GM23338 (cell line): Measurements from ENCODE around the gene FILIP1L. TPM values are rescaled to one million over a fixed set of nuclear protein-coding genes. Genes with fewer than 3 reads are reported as not detected.

Source experiments
- ATAC-seq: fragments of 200-7000 bp; cut with Tn5 transposase; 3 replicates; pipeline ENCODE4 v1.9.1; 2020
- DNase-seq: peaks from one replicate; pipeline ENCODE4 v3.0.0-alpha.2; 2015; ENCODE audit warnings: low spot score
- H2AFZ ChIP-seq: fragments of 200-600 bp; sonication (generic); 2 replicates; pipeline ENCODE4 v1.8.0; 2016; ENCODE audit warnings: antibody characterized with exemption, mild to moderate bottlenecking, moderate library complexity
- H3F3A ChIP-seq: fragments of 200-600 bp; sonication (generic); replicated peaks from 2 replicates; pipeline ENCODE4 v1.8.0; 2017; ENCODE audit warnings: antibody characterized with exemption, mixed run types, low read depth
- H3K27ac ChIP-seq: fragments of 200-600 bp; sonication (generic); 2 replicates; pipeline ENCODE4 v1.6.1; 2016; ENCODE audit warnings: low read depth
- H3K27me3 ChIP-seq: fragments of 200-600 bp; sonication (generic); 2 replicates; pipeline ENCODE4 v1.8.0; 2016; ENCODE audit warnings: mild to moderate bottlenecking, mixed run types, moderate library complexity; ENCODE audit not compliant: insufficient read depth
- H3K36me3 ChIP-seq: fragments of 200-600 bp; sonication (generic); 2 replicates; pipeline ENCODE4 v1.8.0; 2016; ENCODE audit warnings: mild to moderate bottlenecking; ENCODE audit not compliant: insufficient read depth
- H3K4me1 ChIP-seq: fragments of 200-600 bp; sonication (generic); 2 replicates; pipeline ENCODE4 v1.8.0; 2016; ENCODE audit warnings: mild to moderate bottlenecking, moderate library complexity; ENCODE audit not compliant: insufficient read depth
- H3K4me2 ChIP-seq: fragments of 200-600 bp; sonication (generic); 2 replicates; pipeline ENCODE4 v1.7.1; 2017; ENCODE audit warnings: mixed run types
- H3K4me3 ChIP-seq: fragments of 200-600 bp; sonication (generic); 2 replicates; pipeline ENCODE4 v1.6.1; 2016; ENCODE audit warnings: mixed run types
- H3K79me2 ChIP-seq: fragments of 200-600 bp; sonication (generic); replicated peaks from 2 replicates; pipeline ENCODE4 v1.8.0; 2017; ENCODE audit warnings: mild to moderate bottlenecking; ENCODE audit not compliant: insufficient read depth
- H3K9me2 ChIP-seq: fragments of 200-600 bp; sonication (generic); 2 replicates; pipeline ENCODE4 v1.8.0; 2017; ENCODE audit not compliant: insufficient read depth
- H4K20me1 ChIP-seq: fragments of 200-600 bp; sonication (generic); replicated peaks from 2 replicates; pipeline ENCODE4 v1.8.0; 2017; ENCODE audit warnings: mild to moderate bottlenecking; ENCODE audit not compliant: insufficient read depth
- H3K27ac Mint-ChIP-seq: 2 replicates; pipeline ENCODE4 v1.8.0; 2020; ENCODE audit warnings: inconsistent platforms, mild to moderate bottlenecking, moderate library complexity, mixed read lengths
- H3K27me3 Mint-ChIP-seq: 3 replicates; pipeline ENCODE4 v1.8.0; 2022; ENCODE audit warnings: low read depth, mild to moderate bottlenecking, moderate library complexity, mixed read lengths, inconsistent platforms; ENCODE audit not compliant: insufficient read depth, poor library complexity
- H3K36me3 Mint-ChIP-seq: 3 replicates; pipeline ENCODE4 v1.8.0; 2021; ENCODE audit warnings: low read depth, mild to moderate bottlenecking, inconsistent platforms, moderate library complexity, mixed read lengths
- H3K4me1 Mint-ChIP-seq: 3 replicates; pipeline ENCODE4 v1.8.0; 2020; ENCODE audit warnings: mild to moderate bottlenecking, inconsistent platforms, mixed read lengths
- H3K4me3 Mint-ChIP-seq: 3 replicates; pipeline ENCODE4 v1.8.0; 2021; ENCODE audit warnings: moderate library complexity, mild to moderate bottlenecking, inconsistent platforms, mixed read lengths
- H3K9me3 Mint-ChIP-seq: 3 replicates; pipeline ENCODE4 v1.8.0; 2020; ENCODE audit warnings: moderate library complexity, mild to moderate bottlenecking, inconsistent platforms, mixed read lengths
- CREB1 ChIP-seq: fragments of 250-450 bp; sonication (Bioruptor Pico); IDR thresholded peaks from 2 replicates; pipeline ENCODE4 v1.5.0; 2020; ENCODE audit warnings: low read depth, mild to moderate bottlenecking, moderate library complexity
- CTCF ChIP-seq, 2 experiments: fragments of 200-600 bp in 1 of 2; sonication (generic) in 1 of 2; conservative IDR thresholded peaks; 2 replicates each; pipeline versions ENCODE4 v1.5.1 to v1.6.1; 2016 to 2017; ENCODE audit warnings: antibody characterized with exemption in 2 of 2, low read depth in 2 of 2, mild to moderate bottlenecking in 2 of 2, moderate library complexity in 1 of 2
- ETS1 ChIP-seq: IDR thresholded peaks from 2 replicates; pipeline ENCODE4 v1.6.1; 2016; ENCODE audit warnings: antibody characterized with exemption
- EZH2 ChIP-seq: fragments of 200-600 bp; sonication (generic); IDR thresholded peaks from one replicate; pipeline ENCODE4 v1.8.0; 2017; ENCODE audit warnings: antibody characterized with exemption, mild to moderate bottlenecking, low read depth; ENCODE audit not compliant: unreplicated experiment
- EZH2phosphoT487 ChIP-seq: fragments of 200-600 bp; sonication (generic); IDR thresholded peaks from one replicate; pipeline ENCODE4 v1.8.1; 2018; ENCODE audit warnings: antibody characterized with exemption; ENCODE audit not compliant: unreplicated experiment
- JUNB ChIP-seq: IDR thresholded peaks from one replicate; pipeline ENCODE4 v1.6.1; 2016; ENCODE audit warnings: antibody characterized with exemption; ENCODE audit not compliant: unreplicated experiment
- NANOG ChIP-seq: IDR thresholded peaks from 2 replicates; pipeline ENCODE4 v1.6.1; 2016; ENCODE audit warnings: antibody characterized with exemption, borderline replicate concordance
- POLR2AphosphoS5 ChIP-seq: IDR thresholded peaks from 2 replicates; pipeline ENCODE4 v1.6.1; 2016; ENCODE audit warnings: antibody characterized with exemption, low read depth
- REST ChIP-seq: IDR thresholded peaks from one replicate; pipeline ENCODE4 v1.6.1; 2018; ENCODE audit warnings: antibody characterized with exemption; ENCODE audit not compliant: unreplicated experiment
- STAT1 ChIP-seq: IDR thresholded peaks from one replicate; pipeline ENCODE4 v1.6.1; 2016; ENCODE audit warnings: antibody characterized with exemption; ENCODE audit not compliant: unreplicated experiment
- ZNF114 ChIP-seq: fragments of 250-450 bp; sonication (Bioruptor Pico); IDR thresholded peaks from 2 replicates; pipeline ENCODE4 v1.5.0; 2020; ENCODE audit warnings: mild to moderate bottlenecking, moderate library complexity
- ZNF331 ChIP-seq: fragments of 250-450 bp; sonication (Bioruptor Pico); IDR thresholded peaks from 2 replicates; pipeline ENCODE4 v1.5.0; 2020; ENCODE audit warnings: low read depth, mild to moderate bottlenecking, moderate library complexity
- ZNF462 ChIP-seq: fragments of 250-450 bp; sonication (Bioruptor Pico); IDR thresholded peaks from 2 replicates; pipeline ENCODE4 v1.5.0; 2020; ENCODE audit warnings: mild to moderate bottlenecking, moderate library complexity
- polyA plus RNA-seq: library from polyadenylated mRNA; unstranded; fragments of >200 nt; fragmentation: Nextera tagmentation; extraction: Ambion mirVana; gene quantifications from 2 replicates; pipeline ENCODE4 v1.2.1, GENCODE V29; 2016
- total RNA-seq: library from RNA; depleted of rRNA; stranded (reverse); fragments of >200 nt; shearing (Covaris generic); gene quantifications from 2 replicates; pipeline ENCODE4 v1.2.3, GENCODE V29; 2014

The FILIP1L gene
- total and polyA plus RNA-seq, 2 experiments from 2014 or later = 1.6 TPM; not detected in 1

GRCh38 chr3:99863002-99863401 lies 251.3 kb downstream of the FILIP1L start:
- DNase-seq (no peak), ATAC-seq (no peak)
- Mint-ChIP-seq H3K36me3 (peaks cover 8% of the 10 kb centered on the region; the same call in 2 of the 3 replicates), H3K27me3 (peaks cover 8% of the 10 kb centered on the region), H3K4me3 (no peak overlapping the region), H3K4me1 (peaks cover 21% of the 10 kb centered on the region; the same call in 2 of the 3 replicates), H3K27ac (no peak overlapping the region), H3K9me3 (no peaks in the 10 kb centered on the region)
- Histone ChIP-seq H4K20me1 (peaks cover 35% of the 10 kb centered on the region), H3K4me2 (no peak overlapping the region), H3F3A (no peaks in the 10 kb centered on the region), H3K79me2 (peaks cover 15% of the 10 kb centered on the region; the same call in 1 of the 2 replicates), H2AFZ (no peak overlapping the region), H3K36me3 (no peaks in the 10 kb centered on the region), H3K9me2 (no peaks in the 10 kb centered on the region), H3K4me1 (no peaks in the 10 kb centered on the region), H3K4me3 (no peak overlapping the region), H3K27ac (no peak overlapping the region), H3K27me3 (peaks cover 15% of the 10 kb centered on the region)
- no peak for TF ChIP-seq REST
- TF ChIP-seq STAT1 = no peak
- TF ChIP-seq EZH2phosphoT487 = no peak
- TF ChIP-seq POLR2AphosphoS5 = no peak
- TF ChIP-seq NANOG = no peak
- no peak for TF ChIP-seq ZNF114 (CRISPR knock-in tag)
- no peak for TF ChIP-seq JUNB
- TF ChIP-seq CTCF (conservative IDR thresholded peaks at IDR 0.05; ENCODE audit: low read depth in 2 of 2) = no peak
- TF ChIP-seq EZH2 = no peak
- TF ChIP-seq ZNF331 (CRISPR knock-in tag) = no peak
- TF ChIP-seq ZNF462 (CRISPR knock-in tag) = no peak
- TF ChIP-seq ETS1 = no peak
- TF ChIP-seq CREB1 (CRISPR knock-in tag) = no peak
